ENCODE results near the gene CSK.

- no peak for TF ChIP-seq CTCF (IDR thresholded peaks at IDR 0.05; ENCODE audit: low read length)
- no peak for TF ChIP-seq EZH2 (optimal IDR thresholded peaks at IDR 0.05; ENCODE audit: low read depth, low read length)
- no peak for TF ChIP-seq EZH2phosphoT487 (IDR thresholded peaks at IDR 0.05; ENCODE audit: low read length)
Measured at GRCh38 chr15:74815121-74815934, 33.4 kb downstream of the CSK start.
